Fibroblast of skin of left biceps (primary cell): Measurements from ENCODE around the gene UGDH.

Experiments
- DNase-seq, 2 experiments: peaks; one replicate each; pipeline ENCODE4 v3.0.0-alpha.2; 2013; ENCODE audit warnings: low read depth in 2 of 2

The UGDH gene

DNA sequence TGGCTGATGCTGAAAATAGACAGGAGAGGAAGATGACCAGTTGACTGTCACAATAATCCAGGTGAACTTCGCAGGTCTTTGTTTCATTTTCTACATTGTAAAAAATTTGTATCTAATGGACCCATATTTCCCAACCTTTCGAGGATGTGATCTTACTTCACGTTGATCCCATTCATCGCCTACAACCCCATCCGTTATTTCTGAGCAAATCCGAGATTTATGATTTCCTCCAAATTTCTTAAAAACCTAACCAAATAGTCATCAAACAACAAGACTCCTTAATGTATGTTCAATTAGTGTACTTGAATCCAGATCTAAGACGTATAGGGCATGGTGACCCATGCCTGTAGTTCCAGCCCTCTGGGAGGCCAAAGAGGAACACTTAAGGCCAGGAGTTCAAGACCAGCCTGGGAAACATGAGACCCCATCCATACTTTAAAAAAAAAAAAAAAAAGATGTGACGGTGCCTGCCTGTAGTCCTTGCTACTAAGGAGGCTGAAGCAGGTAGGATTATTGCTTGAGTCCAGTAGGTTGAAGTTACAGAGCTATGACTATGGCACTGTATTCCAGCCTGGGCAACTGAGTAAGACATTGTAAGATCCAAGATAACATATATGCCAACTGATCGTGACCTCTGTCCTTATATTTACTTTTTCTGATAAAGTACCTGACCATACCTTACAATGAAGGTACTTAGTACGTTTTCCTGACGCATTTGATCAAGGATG, 74.2 kb downstream of the UGDH start:
- DNase-seq, result no peak

DNA sequence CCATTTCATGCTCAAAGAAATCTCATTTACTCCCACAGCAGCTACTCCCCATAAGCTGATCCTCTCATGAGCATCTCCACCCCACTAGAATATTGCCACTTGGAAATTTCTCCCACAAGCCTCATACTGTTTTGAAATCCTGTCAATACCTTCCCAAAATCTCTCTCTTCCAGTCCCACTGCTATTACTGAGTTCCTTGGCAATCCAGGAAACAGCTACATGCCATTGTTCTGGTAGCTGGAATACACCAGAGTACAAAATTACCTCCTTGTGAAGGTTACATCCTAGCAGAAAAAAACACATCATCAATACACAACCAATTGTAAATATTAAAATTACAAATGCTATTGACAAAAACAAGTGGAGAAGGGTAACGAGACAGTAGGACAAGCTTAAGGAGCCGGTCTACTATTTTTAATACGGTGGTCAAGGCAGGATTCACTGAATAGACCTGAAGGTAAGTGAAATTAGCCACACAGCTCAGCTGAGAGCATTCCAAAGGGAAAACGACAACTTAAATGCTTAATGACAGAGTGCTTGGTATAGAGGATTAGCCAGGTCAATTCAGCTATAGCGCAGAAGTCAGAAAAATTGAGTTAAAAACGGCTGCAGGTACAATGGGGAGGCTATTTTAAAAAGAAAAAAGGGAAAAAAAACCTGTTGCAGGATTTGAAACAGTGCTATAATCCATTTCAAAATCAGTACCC, 74.9 kb downstream of the UGDH start:
- no peak for DNase-seq

- DNase-seq, result no peak
Observed at GRCh38 chr4:39451423-39452023, 75.7 kb downstream of the UGDH start.

DNA sequence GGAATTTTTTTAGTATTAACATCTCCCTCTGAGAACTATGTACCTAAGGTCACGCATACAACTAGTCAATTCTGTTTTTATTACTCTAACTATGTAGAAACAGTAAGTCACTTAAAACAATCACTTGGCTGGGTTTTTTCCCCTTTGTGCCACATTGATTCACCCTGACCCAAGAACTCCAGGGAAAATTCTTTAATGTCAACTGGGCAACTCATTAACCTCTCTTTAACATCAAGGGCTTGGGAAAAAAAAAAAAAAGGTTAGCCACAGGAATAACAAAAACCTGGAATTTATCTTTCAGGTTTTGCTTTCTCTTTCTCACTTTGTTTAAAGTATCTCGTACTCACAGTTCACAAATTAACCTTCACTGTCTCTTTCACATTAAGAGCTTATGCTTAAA, 76.6 kb downstream of the UGDH start:
- DNase-seq, result no peak
